ENCODE results near the gene MDM1.

- TF ChIP-seq CTCF (tag by site-specific recombination; IDR thresholded peaks at IDR 0.05) (no peak), ZNF274 (IDR thresholded peaks at IDR 0.05; ENCODE audit: low read length) (no peak), ZNF274 (tag by site-specific recombination; IDR thresholded peaks at IDR 0.05; ENCODE audit: borderline replicate concordance) (no peak), ZNF596 (tag by site-specific recombination; IDR thresholded peaks at IDR 0.05) (no peak), ZNF239 (tag by site-specific recombination; IDR thresholded peaks at IDR 0.05) (no peak), TCF7L2 (IDR thresholded peaks at IDR 0.05; ENCODE audit: borderline replicate concordance, low read depth, low read length) (no peak), MYNN (tag by site-specific recombination; IDR thresholded peaks at IDR 0.05; ENCODE audit: borderline replicate concordance) (no peak), ZSCAN5A (tag by site-specific recombination; IDR thresholded peaks at IDR 0.05) (no peak), ZNF391 (tag by site-specific recombination; IDR thresholded peaks at IDR 0.05; ENCODE audit: borderline replicate concordance, low read depth) (no peak), KLF17 (tag by site-specific recombination; IDR thresholded peaks at IDR 0.05) (no peak)
These were observed 85.8 kb downstream of the MDM1 start for GRCh38 chr12:68246350-68246749.

Data from HEK293 (cell line).